Measurements from ENCODE around the gene SCFD2.

SCFD2 gene

DNA sequence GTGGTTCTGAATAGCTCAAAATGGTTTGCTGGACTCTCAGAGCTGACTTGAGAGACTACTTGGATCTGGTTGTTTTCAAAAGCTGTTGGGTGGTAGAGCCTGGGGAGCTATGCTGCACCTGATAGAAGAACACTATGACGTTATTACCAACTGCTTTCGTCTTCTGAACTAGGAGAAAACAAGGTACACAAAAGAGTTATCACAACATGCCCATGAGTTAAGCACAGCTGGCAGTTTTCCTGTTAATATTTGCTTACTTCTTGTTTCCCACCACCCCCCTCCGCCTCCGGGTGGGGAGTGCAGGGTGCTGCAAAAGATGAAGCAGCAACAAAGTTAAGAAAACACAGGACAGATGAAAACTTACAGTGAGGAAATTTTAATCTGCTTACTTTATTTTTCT lies 434.6 kb downstream of the SCFD2 start:
- Histone ChIP-seq H3K4me3 (ENCODE audit: low read length) (no peak overlapping the region), H3K27me3 (replicated peaks; ENCODE audit: control insufficient read depth, insufficient read depth, low read length) (no peaks in the 10 kb centered on the region), H3K4me1 (ENCODE audit: control insufficient read depth, insufficient read depth, low read length) (peaks cover 17% of the 10 kb centered on the region), H3K36me3 (ENCODE audit: control insufficient read depth, insufficient read depth, low read length, severe bottlenecking) (no peaks in the 10 kb centered on the region), H3K9me3 (ENCODE audit: control insufficient read depth, low read length) (no peaks in the 10 kb centered on the region), H3K9ac (ENCODE audit: low read length) (no peak overlapping the region)
- no peak for DNase-seq (ENCODE audit: low read depth)

DNA sequence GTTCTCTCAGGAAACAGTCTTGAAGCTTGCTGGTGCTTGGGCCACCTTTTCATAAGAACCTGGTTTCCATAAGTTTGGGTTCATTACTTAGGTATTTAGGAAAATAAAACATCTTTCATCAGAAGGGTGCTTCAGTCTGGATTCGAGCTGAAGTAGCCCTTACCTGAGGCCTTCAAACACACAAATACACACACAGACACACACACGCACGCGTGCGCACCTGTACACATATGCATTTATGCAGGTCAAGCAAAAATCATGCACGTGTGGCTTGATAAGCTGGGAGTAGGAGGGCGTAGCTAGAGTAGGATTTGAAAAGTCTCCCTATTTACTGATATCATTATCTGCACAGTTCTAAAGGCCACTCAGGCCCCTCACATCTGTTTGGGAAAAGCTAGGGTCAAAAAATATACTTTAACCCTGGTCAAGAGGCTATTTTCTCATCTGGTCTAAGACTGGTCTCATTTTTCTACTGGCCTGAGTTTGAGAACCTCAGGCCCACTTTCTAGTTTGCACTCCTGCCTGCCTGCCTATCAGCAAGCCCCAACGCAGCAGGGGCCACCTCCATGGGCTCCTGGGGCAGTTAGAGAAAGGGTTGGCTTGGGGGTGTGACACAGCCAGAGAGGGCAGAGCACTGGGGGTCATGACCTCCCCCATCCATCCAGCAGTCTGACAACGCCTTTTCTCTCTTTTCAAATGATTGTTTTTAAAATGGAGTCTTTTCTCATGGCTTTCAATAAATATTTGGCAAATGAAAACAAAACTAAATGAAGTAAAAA lies 439.5 kb downstream of the SCFD2 start:
- DNase-seq (ENCODE audit: low read depth): no peak
- H3K4me1 ChIP-seq (ENCODE audit: control insufficient read depth, insufficient read depth, low read length): peaks cover 8% of the 10 kb centered on the region
- no peak overlapping the region for H3K4me3 ChIP-seq (ENCODE audit: low read length)
- H3K9ac ChIP-seq (ENCODE audit: low read length): no peak overlapping the region
- H3K27me3 ChIP-seq (replicated peaks; ENCODE audit: control insufficient read depth, insufficient read depth, low read length): no peaks in the 10 kb centered on the region
- no peaks in the 10 kb centered on the region for H3K9me3 ChIP-seq (ENCODE audit: control insufficient read depth, low read length)
- no peaks in the 10 kb centered on the region for H3K36me3 ChIP-seq (ENCODE audit: control insufficient read depth, insufficient read depth, low read length, severe bottlenecking)

DNA sequence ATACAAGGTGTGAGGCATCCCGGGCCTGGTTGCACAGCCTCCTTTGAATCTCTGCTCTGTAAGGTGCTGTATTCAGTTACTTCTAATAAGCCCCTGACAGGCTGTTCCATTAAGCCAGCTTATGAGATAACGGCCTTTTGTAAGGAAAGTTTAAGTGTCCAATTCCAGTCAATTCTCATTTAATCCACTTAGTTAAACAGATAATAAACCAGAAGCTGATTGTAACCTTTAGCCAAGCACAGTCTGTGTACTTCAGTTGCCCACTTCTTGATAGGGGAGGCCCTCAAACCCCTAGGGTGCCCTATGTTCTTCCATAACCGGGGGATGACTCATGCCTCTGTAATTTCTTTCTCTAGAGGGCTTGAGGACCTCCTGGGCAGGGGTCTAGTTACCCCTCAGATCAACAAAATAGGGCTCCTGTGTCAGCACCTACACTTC lies 440.3 kb downstream of the SCFD2 start:
- H3K9me3 ChIP-seq (ENCODE audit: control insufficient read depth, low read length): no peaks in the 10 kb centered on the region
- H3K9ac ChIP-seq (ENCODE audit: low read length): no peak overlapping the region
- H3K36me3 ChIP-seq (ENCODE audit: control insufficient read depth, insufficient read depth, low read length, severe bottlenecking): no peaks in the 10 kb centered on the region
- peaks cover 8% of the 10 kb centered on the region for H3K4me1 ChIP-seq (ENCODE audit: control insufficient read depth, insufficient read depth, low read length)
- no peak for DNase-seq (ENCODE audit: low read depth)
- no peaks in the 10 kb centered on the region for H3K27me3 ChIP-seq (replicated peaks; ENCODE audit: control insufficient read depth, insufficient read depth, low read length)
- H3K4me3 ChIP-seq (ENCODE audit: low read length): peak overlapping the region; percentile 39

DNA sequence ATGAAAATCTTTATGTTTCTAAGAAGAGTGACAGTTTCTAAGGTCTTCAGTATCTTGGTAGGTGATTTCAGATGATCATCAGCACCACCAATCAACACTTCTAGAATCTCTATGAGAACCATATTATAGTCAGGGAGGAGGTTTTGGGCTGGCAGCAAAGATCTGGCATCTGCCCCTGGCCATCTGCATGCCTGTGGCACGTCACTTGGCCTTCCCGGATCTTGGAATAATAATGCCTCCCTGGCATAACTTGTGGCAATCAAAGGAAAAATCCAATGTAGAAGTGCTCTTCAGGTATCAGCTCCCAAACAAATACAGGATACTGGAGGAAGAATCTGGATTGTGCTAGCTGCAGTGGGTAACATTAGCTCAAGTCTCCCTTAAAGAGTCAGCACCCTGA lies 446.4 kb downstream of the SCFD2 start:
- no peaks in the 10 kb centered on the region for H3K27me3 ChIP-seq (replicated peaks; ENCODE audit: control insufficient read depth, insufficient read depth, low read length)
- H3K9me3 ChIP-seq (ENCODE audit: control insufficient read depth, low read length): no peaks in the 10 kb centered on the region
- no peaks in the 10 kb centered on the region for H3K36me3 ChIP-seq (ENCODE audit: control insufficient read depth, insufficient read depth, low read length, severe bottlenecking)
- H3K9ac ChIP-seq (ENCODE audit: low read length): no peak overlapping the region
- no peak overlapping the region for H3K4me3 ChIP-seq (ENCODE audit: low read length)
- DNase-seq (ENCODE audit: low read depth): no peak
- H3K4me1 ChIP-seq (ENCODE audit: control insufficient read depth, insufficient read depth, low read length): peaks cover 6% of the 10 kb centered on the region

DNA sequence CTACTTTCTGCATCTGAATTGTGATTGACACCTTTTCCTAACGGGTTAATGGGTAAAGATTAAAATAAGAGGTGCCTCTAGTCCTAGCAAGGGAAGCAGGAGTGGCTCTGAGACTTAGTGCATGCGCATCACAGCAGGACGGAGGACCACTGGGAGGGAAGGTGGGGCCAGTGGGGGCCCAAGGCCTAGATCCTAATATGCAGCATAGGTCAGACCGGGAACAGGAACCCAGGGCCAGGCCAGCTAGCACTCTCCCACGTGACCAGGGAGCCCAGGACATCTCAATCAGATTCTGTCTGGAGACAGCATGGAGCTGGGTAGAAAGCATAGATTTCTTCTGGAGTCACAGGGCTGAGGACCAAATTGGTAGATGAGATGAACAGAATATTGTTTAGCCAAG lies 448.0 kb downstream of the SCFD2 start:
- Histone ChIP-seq H3K36me3 (ENCODE audit: control insufficient read depth, insufficient read depth, low read length, severe bottlenecking) (no peaks in the 10 kb centered on the region), H3K4me3 (ENCODE audit: low read length) (no peak overlapping the region), H3K4me1 (ENCODE audit: control insufficient read depth, insufficient read depth, low read length) (peaks cover 16% of the 10 kb centered on the region), H3K9ac (ENCODE audit: low read length) (no peak overlapping the region), H3K9me3 (ENCODE audit: control insufficient read depth, low read length) (no peaks in the 10 kb centered on the region), H3K27me3 (replicated peaks; ENCODE audit: control insufficient read depth, insufficient read depth, low read length) (no peaks in the 10 kb centered on the region)
- no peak for DNase-seq (ENCODE audit: low read depth)

DNA sequence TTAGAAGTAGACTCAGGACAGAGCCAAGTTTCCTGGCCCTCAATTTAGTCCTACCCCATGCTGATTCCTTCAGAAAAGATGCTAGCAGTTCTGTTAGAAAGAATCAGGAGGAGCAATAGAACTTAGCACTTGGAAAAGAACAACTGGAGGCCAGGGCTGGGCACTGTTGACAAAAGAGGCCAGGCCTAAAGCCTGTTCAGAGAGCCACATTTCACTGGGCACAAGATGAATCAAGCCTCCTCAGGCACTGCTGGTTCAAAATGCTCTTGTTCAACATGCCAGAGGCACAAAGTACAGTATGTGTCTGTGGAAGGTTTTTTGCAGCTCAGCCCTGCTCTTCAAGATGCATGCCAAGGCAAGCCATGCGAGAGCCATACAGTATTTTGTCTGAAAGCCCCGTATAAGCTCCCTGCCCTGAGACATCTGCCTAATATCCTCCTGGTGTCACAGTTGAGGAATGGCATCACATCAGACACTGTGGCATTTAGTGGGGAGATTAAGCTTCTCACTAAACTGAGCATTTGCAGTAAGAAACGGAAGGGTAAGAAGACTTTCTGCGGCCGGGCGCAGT lies 450.0 kb downstream of the SCFD2 start:
- no peak for DNase-seq (ENCODE audit: low read depth)
- Histone ChIP-seq H3K27me3 (replicated peaks; ENCODE audit: control insufficient read depth, insufficient read depth, low read length) (no peaks in the 10 kb centered on the region), H3K4me3 (ENCODE audit: low read length) (no peak overlapping the region), H3K4me1 (ENCODE audit: control insufficient read depth, insufficient read depth, low read length) (peaks cover 26% of the 10 kb centered on the region), H3K9me3 (ENCODE audit: control insufficient read depth, low read length) (no peaks in the 10 kb centered on the region), H3K9ac (ENCODE audit: low read length) (no peak overlapping the region), H3K36me3 (ENCODE audit: control insufficient read depth, insufficient read depth, low read length, severe bottlenecking) (no peaks in the 10 kb centered on the region)

DNA sequence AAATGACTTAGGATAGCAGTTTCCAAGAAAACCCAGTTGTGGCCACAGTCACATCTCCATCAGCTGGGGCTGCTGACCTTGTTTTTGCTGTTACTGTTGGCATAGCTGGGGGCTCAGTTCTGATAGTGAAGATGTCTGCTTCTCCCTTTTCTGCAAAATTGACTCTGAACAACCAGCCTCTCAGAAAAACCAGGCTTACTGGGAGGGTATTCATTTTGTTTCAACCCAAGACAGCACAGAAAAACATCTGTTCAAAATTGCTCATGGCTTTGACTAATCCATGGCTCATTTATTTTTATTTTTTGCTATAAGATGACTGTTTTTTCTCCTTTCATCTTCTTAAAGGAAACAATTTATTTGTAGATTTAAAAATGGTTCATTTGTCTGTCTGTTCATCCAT lies 450.7 kb downstream of the SCFD2 start:
- Histone ChIP-seq H3K4me1 (ENCODE audit: control insufficient read depth, insufficient read depth, low read length) (peaks cover 26% of the 10 kb centered on the region), H3K4me3 (ENCODE audit: low read length) (no peak overlapping the region), H3K36me3 (ENCODE audit: control insufficient read depth, insufficient read depth, low read length, severe bottlenecking) (no peaks in the 10 kb centered on the region), H3K9ac (ENCODE audit: low read length) (no peak overlapping the region), H3K9me3 (ENCODE audit: control insufficient read depth, low read length) (no peaks in the 10 kb centered on the region), H3K27me3 (replicated peaks; ENCODE audit: control insufficient read depth, insufficient read depth, low read length) (no peaks in the 10 kb centered on the region)
- no peak for DNase-seq (ENCODE audit: low read depth)

DNA sequence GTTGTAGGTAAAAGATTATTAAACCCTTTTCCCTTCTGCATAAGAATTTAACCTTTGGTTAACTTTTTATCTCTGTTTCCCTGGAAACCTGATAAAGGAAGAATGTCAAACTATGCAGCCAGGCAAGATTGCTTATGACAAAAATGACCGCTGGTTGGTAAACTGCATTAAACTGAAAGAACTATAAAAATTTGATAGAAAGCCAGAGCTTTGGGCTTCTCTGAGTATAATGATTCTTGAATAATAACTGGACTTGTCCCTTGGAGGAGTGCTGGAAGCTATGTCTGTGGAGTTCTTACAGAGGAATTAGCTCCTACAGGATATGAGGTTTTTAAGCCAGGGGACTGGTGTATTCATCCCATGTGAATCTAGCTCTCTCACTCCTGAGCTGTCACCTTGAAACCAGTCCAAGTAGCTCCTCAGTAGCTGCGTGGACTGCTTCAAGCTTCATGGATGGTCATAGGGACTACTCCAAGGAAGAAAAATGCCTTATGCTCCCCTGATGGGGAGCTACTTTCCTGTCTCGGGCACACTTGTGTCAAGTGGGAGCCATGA lies 451.7 kb downstream of the SCFD2 start:
- Histone ChIP-seq H3K27me3 (replicated peaks; ENCODE audit: control insufficient read depth, insufficient read depth, low read length) (no peaks in the 10 kb centered on the region), H3K36me3 (ENCODE audit: control insufficient read depth, insufficient read depth, low read length, severe bottlenecking) (no peaks in the 10 kb centered on the region), H3K9ac (ENCODE audit: low read length) (no peak overlapping the region), H3K4me3 (ENCODE audit: low read length) (no peak overlapping the region), H3K9me3 (ENCODE audit: control insufficient read depth, low read length) (no peaks in the 10 kb centered on the region), H3K4me1 (ENCODE audit: control insufficient read depth, insufficient read depth, low read length) (peaks cover 26% of the 10 kb centered on the region)
- peak; percentile 38 for DNase-seq (ENCODE audit: low read depth)

DNA sequence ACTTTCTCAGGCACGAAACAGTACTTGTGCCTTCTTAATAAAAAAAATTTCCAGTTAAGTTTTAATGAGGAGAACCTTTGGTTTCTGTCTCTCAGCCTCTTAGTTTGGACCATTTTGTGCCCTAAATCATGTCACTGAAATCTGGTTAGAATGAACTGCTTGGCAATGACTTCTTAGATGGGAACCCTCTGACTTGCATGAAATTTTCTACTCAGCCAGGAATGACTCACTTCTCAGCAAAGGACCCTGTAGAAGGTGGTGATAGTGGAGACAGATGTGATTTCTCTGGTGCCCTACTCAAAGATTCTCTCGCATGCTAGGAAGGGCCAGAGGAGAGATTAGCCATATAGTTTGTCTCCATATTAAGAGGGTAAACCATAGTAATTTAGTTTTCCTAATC lies 453.3 kb downstream of the SCFD2 start:
- no peaks in the 10 kb centered on the region for H3K36me3 ChIP-seq (ENCODE audit: control insufficient read depth, insufficient read depth, low read length, severe bottlenecking)
- H3K4me1 ChIP-seq (ENCODE audit: control insufficient read depth, insufficient read depth, low read length): peaks cover 34% of the 10 kb centered on the region
- no peak for DNase-seq (ENCODE audit: low read depth)
- H3K9ac ChIP-seq (ENCODE audit: low read length): no peak overlapping the region
- H3K9me3 ChIP-seq (ENCODE audit: control insufficient read depth, low read length): no peaks in the 10 kb centered on the region
- H3K27me3 ChIP-seq (replicated peaks; ENCODE audit: control insufficient read depth, insufficient read depth, low read length): no peaks in the 10 kb centered on the region
- H3K4me3 ChIP-seq (ENCODE audit: low read length): no peak overlapping the region

DNA sequence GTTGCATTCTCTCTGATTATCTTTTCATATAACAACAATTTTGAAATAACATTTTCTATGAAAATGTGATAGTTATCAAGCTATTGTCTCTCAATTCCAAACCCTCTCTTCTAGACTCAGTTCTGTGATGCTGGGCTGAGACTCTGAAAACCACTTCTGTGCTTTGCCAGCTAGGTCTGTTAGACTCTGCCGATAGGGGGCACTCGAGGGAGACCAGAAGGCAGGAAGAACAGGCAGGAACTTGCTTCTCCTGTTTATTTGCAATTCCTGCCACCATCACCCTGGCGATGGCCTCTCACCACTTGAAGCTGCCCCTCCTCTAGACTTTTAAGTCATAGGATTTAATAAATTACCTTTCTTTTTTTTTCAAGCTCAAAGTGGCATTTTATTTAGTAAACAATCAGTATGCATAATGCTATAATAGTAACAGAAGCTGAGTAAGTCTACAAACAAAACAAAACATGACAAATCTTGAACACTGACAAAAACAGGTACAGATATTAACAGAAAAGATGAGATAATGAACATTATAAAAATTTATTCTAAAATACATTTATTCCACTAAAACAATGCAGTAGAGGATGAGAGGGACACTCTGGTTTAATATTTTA lies 454.1 kb downstream of the SCFD2 start:
- no peak overlapping the region for H3K4me3 ChIP-seq (ENCODE audit: low read length)
- H3K9ac ChIP-seq (ENCODE audit: low read length): no peak overlapping the region
- H3K4me1 ChIP-seq (ENCODE audit: control insufficient read depth, insufficient read depth, low read length): peaks cover 37% of the 10 kb centered on the region
- DNase-seq (ENCODE audit: low read depth): peak; percentile 73
- no peaks in the 10 kb centered on the region for H3K27me3 ChIP-seq (replicated peaks; ENCODE audit: control insufficient read depth, insufficient read depth, low read length)
- H3K9me3 ChIP-seq (ENCODE audit: control insufficient read depth, low read length): no peaks in the 10 kb centered on the region
- H3K36me3 ChIP-seq (ENCODE audit: control insufficient read depth, insufficient read depth, low read length, severe bottlenecking): no peaks in the 10 kb centered on the region

DNA sequence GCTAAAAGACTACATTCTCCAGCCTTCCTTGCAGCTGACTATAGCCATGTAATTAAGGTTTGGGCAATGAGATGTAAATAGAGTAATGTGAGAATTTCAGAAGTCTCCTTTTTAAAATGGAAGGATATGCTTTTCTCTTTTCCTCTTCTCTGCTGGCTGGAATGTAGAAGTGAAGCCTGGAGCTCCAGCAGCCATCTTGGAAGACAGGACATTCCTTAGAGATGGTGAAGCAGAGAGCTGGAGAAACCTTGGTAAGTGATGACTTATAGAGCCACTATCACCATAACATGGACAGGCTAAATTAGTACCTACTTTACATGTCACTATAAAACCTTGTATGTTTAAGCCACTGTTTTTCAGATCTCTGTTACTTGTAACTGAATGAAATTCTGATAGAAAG lies 455.7 kb downstream of the SCFD2 start:
- Histone ChIP-seq H3K27me3 (replicated peaks; ENCODE audit: control insufficient read depth, insufficient read depth, low read length) (no peaks in the 10 kb centered on the region), H3K9ac (ENCODE audit: low read length) (no peak overlapping the region), H3K4me1 (ENCODE audit: control insufficient read depth, insufficient read depth, low read length) (peaks cover 37% of the 10 kb centered on the region), H3K4me3 (ENCODE audit: low read length) (no peak overlapping the region), H3K9me3 (ENCODE audit: control insufficient read depth, low read length) (no peaks in the 10 kb centered on the region), H3K36me3 (ENCODE audit: control insufficient read depth, insufficient read depth, low read length, severe bottlenecking) (peaks cover 4% of the 10 kb centered on the region)
- no peak for DNase-seq (ENCODE audit: low read depth)
